ENCODE data around the gene XPO5.

- TF ChIP-seq EP300 (IDR thresholded peaks at IDR 0.05) (no peak), CTCF (IDR thresholded peaks at IDR 0.05) (no peak), POLR2AphosphoS5 (IDR thresholded peaks at IDR 0.05) (no peak)
Measured at GRCh38 chr6:43575105-43575771, 600 bp downstream of the XPO5 start.

All from suprapubic skin (tissue), 4 donors.